ES-I3 (cell line): ENCODE measurements around the gene ZDHHC14.

Source experiments
- H3K36me3 ChIP-seq: 2 replicates; pipeline ENCODE4 v1.6.1; 2013; ENCODE audit warnings: mild to moderate bottlenecking, low read length, control low read depth, moderate library complexity; ENCODE audit not compliant: insufficient read depth
- H3K4me1 ChIP-seq: 2 replicates; pipeline ENCODE4 v1.6.1; 2013; ENCODE audit warnings: mild to moderate bottlenecking, control low read depth, low read length; ENCODE audit not compliant: insufficient read depth
- H3K9ac ChIP-seq: 2 replicates; pipeline ENCODE4 v1.6.1; 2013; ENCODE audit warnings: low read depth, mild to moderate bottlenecking, low read length, moderate library complexity
- H3K9me3 ChIP-seq: 2 replicates; pipeline ENCODE4 v1.6.1; 2013; ENCODE audit warnings: mild to moderate bottlenecking, low read length, moderate library complexity; ENCODE audit not compliant: control insufficient read depth, insufficient read depth

Gene ZDHHC14

DNA sequence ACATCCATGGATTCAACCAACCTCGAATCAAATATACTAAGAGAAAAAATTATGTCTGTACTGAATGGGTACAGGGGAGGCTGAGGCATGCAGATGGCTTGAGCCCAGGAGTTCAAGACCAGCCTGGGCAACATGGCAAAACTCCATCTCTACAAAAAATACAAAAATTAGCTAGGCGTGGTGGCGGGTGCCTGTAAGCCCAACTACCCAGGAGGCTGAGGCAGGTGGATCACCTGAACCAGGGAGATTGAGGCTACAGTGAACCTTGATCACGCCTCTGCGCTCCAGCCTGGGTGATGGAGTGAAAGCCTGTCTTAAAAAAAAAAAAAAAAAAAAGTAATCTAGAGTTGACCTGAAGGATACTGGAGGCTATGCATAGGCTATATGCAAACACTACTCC is 223.0 kb downstream of the ZDHHC14 start:
- no peaks in the 10 kb centered on the region for H3K36me3 ChIP-seq
- H3K9me3 ChIP-seq, result no peaks in the 10 kb centered on the region
- H3K9ac ChIP-seq, result no peak overlapping the region
- peaks cover 13% of the 10 kb centered on the region for H3K4me1 ChIP-seq

DNA sequence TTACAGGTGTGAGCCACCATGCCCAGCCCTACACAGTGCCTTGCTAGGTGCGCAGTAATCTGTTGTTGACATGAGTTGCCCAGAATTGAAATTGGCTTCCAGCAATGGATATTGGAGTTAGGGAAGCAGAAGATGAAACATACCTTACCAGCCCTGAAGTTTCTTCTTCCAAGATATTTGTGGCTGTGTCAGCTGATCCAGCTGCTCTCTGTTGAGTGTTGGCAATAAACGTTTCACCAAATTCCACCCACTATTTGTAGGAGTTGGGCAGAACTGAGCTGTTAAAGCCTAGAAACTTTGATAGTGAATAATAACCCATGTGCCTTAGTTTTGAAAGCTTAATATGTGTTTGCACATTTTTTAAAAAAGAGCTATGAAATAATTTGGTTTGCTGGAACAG is 223.8 kb downstream of the ZDHHC14 start:
- Histone ChIP-seq H3K9me3 (no peaks in the 10 kb centered on the region), H3K9ac (no peak overlapping the region), H3K36me3 (no peaks in the 10 kb centered on the region), H3K4me1 (peaks cover 13% of the 10 kb centered on the region)

DNA sequence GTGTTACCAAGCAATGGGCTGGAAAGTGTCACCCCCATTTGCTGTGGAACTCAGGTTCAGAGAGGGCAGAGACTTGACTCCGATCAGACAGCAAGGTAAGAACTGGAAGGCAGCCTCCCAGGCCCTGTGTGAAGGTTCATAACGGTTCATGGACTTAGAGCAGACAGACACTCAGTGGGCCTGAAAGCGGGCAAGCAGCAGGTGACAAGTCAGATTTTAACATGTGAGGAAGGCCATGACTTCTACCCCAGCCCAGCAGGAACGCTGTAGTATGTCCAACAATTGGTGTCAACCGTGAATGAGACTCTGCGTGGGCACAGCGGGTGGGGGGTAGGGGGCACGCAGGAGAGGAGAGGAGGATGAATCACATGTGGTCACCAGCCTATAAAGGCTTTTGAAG is 224.5 kb downstream of the ZDHHC14 start:
- Histone ChIP-seq H3K9me3 (no peaks in the 10 kb centered on the region), H3K9ac (no peak overlapping the region)

DNA sequence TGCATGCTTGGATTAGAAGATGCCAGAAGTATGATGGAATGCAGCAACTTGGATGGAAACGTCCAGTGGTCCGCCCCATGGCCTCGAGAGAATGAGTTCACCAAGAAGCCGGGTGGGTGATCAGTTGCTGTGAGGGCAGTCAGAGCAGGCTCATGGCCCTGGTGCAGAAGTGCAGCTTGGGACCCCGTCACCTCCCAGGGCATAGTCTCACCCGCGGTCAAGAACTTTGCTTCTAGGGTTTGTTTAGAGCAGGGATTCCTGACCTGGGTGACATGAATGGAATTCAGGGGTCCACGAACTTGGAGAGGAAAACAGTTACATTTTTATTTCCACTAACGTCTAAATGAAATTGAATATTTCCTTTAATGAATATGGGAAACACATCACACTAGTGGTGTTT is 225.5 kb downstream of the ZDHHC14 start:
- H3K9ac ChIP-seq, result no peak overlapping the region
- no peaks in the 10 kb centered on the region for H3K9me3 ChIP-seq
- H3K36me3 ChIP-seq, result no peaks in the 10 kb centered on the region
- peaks cover 13% of the 10 kb centered on the region for H3K4me1 ChIP-seq

More for the DNA sequence above, 224.5 kb downstream of the ZDHHC14 start:
- Histone ChIP-seq H3K36me3 (no peaks in the 10 kb centered on the region), H3K4me1 (peaks cover 13% of the 10 kb centered on the region)

DNA sequence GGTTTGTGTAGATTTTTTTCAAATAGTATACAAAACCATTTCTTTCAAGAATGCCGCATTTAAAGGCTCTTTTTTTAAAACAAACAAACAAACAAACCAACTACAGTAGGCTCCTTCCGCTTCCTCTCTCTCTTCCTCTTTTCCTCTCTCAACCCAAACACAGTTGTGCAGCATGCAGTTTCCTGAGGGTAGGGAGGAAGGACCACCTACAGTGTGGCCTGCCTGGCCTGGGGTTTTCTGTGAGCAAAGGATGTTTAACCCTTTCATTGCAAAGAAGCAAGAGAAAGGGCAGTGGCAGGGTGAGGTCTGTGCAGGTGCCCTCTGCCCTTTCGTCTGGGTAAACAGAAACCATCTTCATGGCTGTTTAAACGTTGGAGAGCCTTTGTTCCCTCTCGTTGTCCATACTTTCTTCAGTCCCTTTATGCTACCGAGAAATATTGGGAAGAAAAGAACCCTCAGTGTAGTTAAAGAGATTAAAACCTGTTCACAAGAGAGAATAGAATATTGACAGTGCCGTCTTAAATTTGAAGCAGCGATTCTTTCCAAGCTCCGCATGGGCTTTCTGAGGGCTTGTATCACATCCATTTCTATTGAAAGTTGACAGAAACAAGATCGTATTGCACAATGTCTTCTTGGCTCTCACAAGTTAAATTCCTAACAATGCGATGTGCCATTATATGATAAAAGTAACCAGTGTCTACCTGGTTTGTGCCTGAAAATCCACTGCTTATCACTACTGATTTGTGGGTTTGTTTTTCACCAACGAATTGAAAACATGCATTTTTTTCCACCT is 226.5 kb downstream of the ZDHHC14 start:
- no peaks in the 10 kb centered on the region for H3K9me3 ChIP-seq
- H3K36me3 ChIP-seq, result no peaks in the 10 kb centered on the region
- H3K9ac ChIP-seq, result no peak overlapping the region
- peaks cover 13% of the 10 kb centered on the region for H3K4me1 ChIP-seq

DNA sequence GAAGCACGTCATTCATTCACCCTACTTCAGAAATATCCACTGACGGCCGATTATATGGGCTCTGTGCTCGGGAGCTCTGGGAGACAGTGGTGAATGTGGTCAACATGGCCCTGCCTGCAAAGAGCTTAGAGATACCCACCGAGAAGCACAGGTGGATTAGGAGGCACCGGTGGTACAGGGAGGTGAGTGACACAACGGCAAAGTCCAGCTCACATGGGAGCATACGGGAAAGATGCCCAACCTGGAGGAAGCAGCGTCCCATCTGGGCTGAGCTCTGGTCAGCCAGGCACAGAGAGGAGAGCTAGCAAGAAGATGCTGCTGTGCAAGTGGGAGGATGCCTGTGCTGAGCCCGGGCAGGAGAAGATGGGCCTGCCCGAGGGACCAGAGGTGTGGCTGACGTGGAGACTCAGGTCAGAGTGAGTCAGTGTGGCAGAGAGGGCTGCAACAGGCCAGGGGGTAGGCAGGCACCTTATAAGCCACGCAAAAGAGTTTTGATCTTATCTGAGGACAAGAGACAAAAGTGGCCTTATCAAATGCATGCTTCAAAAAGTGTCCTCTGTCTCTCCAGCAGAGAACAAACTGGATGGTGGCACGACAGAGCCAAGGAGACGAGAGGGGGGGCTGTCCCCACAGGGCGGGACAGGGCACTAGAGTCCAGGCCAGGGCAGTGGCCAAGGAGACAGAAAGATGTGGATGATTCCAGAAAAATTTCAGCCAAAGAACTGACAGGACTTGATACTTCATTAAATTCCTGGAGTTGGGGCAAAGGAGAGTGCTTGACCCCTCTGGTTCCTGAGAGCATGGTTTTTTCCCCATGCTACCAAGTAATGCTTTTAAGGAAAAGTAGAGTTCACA is 227.5 kb downstream of the ZDHHC14 start:
- H3K36me3 ChIP-seq, result no peaks in the 10 kb centered on the region

DNA sequence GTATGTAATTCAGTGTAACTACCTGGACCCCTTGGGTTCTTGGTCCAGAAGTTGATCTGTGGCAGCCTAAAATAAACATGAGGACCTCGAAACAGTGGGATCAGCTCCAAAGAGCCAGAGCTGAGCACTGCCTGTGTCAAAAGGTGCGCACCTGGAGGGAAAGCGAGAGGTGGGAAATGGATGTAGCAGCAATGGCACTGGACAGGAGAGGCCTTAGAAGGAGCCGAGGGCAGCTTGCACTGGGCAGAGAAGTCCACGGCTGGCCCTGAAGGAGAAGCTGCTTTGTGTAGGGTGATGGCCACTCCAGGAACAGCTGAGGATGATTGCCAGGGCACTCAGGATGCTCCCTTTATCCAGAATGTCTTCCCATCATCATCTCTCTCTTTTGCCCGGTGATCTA is 228.1 kb downstream of the ZDHHC14 start:
- H3K9ac ChIP-seq, result no peak overlapping the region
- no peaks in the 10 kb centered on the region for H3K9me3 ChIP-seq
- peaks cover 13% of the 10 kb centered on the region for H3K4me1 ChIP-seq
- no peaks in the 10 kb centered on the region for H3K36me3 ChIP-seq

More for the DNA sequence above, 227.5 kb downstream of the ZDHHC14 start:
- H3K4me1 ChIP-seq, result peaks cover 13% of the 10 kb centered on the region
- no peak overlapping the region for H3K9ac ChIP-seq
- H3K9me3 ChIP-seq, result no peaks in the 10 kb centered on the region

DNA sequence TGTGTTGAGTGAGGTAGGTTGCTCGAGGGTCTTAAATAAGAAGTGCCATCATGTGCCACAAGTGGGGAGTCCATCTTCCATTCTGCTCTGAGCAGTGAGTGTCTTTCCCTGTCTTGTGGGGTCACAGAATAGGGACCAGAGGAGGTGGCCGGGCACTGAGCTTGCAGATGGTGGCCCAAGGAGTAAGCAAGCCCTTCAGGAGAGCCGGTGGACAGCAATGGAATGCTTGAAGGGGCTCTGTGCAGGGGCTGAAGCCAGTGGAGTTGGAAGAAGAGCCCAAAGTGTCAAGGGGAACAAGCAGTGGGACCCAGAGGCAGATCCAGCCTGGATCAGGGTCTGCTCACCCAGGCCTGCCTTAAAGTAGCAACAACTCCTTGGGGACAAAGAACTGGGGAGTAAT is 228.6 kb downstream of the ZDHHC14 start:
- Histone ChIP-seq H3K9ac (no peak overlapping the region), H3K36me3 (no peaks in the 10 kb centered on the region), H3K4me1 (peaks cover 13% of the 10 kb centered on the region), H3K9me3 (no peaks in the 10 kb centered on the region)

DNA sequence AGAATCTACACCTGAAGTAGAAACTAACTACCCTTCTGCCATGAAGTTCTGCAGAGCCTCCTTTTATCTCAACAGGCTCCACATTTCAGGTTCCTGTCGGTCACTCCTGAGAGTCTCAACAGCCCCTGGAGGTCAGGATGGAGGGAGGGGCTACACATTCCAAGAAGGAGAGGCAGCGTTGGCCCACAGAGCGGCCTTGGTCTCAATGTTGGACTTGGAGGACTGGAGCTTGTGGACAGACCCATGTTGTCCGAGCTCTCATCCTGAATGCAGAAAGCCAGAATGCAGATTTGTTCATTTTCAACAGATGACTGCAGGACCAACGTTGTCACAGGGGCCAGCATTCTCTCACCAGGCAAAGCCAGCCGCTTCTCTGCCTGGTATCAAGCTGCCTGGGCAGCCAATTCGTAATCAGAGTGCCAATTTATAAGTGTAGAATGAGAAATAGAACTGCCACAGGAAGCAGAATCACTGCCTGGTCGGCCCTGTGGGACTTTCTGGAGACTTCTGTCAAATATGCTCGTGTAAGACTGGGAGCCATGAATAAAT is 229.5 kb downstream of the ZDHHC14 start:
- no peaks in the 10 kb centered on the region for H3K9me3 ChIP-seq
- H3K9ac ChIP-seq, result no peak overlapping the region
- H3K4me1 ChIP-seq, result peaks cover 13% of the 10 kb centered on the region
- no peaks in the 10 kb centered on the region for H3K36me3 ChIP-seq

DNA sequence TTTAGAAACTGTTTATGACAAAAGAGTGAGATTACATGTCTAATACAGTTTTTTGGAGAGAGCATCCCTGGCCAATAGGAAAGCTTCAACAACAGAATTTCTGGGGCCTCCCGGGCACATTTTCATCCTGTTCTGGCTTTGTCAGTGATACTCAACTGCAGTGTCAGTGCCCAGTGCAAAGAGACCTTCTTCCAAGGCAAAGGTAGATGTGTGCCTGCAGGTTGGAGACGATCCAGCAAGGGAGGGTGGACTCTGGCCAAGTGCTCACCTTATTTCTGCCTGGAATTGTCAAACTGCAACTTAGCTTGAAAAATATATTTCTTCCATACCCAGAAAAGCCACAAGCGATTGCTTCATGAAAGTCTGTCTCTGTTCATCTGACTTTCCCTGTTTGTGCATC is 230.4 kb downstream of the ZDHHC14 start:
- H3K9ac ChIP-seq, result no peak overlapping the region
- no peaks in the 10 kb centered on the region for H3K36me3 ChIP-seq
- no peaks in the 10 kb centered on the region for H3K9me3 ChIP-seq
- H3K4me1 ChIP-seq, result peaks cover 13% of the 10 kb centered on the region

DNA sequence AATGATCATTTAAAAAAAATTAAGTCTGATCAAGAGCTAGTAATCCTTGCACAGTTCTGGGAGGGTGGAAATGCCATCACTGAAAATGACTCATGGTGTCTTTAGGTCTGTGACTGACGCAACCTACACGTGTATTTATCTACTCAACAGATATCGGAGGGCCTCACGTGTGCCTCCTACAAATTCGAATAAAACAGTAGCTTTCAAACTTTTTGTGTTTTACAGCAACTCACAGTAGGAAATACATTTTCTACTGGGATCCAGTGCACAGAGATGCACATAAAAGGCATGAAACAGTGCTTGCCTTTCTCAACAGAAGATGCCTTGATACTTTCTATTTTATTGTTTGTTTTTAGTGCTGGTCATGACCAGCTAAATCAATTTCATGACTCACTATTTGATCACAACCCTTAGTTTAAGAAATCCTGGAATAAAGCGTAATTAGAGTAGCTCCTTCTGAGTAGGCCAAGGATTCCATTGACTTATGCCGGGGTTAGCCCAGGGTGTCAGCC is 232.1 kb downstream of the ZDHHC14 start:
- H3K9ac ChIP-seq, result no peak overlapping the region
- H3K36me3 ChIP-seq, result no peaks in the 10 kb centered on the region
- no peaks in the 10 kb centered on the region for H3K9me3 ChIP-seq
- peaks cover 2% of the 10 kb centered on the region for H3K4me1 ChIP-seq

DNA sequence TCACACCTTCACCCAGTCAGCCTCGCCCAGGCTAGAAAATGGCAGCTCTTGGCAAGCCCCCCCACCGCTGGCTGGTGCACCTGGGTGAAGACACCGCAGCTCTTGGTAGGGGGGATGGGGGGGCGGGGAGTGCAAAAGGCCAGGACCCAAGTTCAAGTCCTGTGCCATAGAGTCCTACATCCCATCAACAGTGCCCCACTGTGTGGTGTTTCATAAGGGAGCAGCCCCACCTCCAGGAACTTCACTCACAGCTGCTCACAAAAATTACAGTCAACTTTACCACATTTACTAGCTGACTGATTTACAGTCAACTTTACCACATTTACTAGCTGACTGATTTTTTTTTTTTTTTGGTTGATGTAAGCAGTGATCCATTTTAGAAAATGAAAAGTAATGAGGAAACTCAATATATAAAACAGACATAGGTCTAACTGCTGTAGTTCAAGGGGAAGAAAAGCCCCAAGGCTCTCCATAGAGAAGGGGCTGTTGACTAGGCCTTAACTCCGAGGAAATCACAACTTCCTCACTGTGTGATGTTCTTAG is 233.1 kb downstream of the ZDHHC14 start:
- Histone ChIP-seq H3K9ac (no peak overlapping the region), H3K9me3 (no peaks in the 10 kb centered on the region), H3K4me1 (no peaks in the 10 kb centered on the region), H3K36me3 (no peaks in the 10 kb centered on the region)

DNA sequence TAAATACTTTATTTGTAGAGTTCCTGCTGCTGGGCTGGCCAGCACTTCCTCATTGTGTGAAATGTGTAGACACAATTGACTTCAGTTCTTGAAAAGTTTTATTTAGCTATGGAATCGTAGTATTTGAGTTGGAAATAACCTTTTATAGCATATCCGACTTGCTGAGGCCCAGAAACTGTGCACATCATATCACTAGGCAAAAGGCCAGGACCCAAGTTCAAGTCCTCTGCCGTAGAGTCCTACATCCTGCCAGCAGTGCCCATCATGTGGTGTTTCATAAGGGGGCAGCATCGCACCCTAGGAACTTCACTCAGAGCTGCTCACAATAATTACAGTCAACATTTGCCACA is 234.4 kb downstream of the ZDHHC14 start:
- Histone ChIP-seq H3K9ac (no peak overlapping the region), H3K9me3 (peaks cover 4% of the 10 kb centered on the region; the same call in 1 of the 2 replicates), H3K4me1 (no peaks in the 10 kb centered on the region), H3K36me3 (no peaks in the 10 kb centered on the region)

DNA sequence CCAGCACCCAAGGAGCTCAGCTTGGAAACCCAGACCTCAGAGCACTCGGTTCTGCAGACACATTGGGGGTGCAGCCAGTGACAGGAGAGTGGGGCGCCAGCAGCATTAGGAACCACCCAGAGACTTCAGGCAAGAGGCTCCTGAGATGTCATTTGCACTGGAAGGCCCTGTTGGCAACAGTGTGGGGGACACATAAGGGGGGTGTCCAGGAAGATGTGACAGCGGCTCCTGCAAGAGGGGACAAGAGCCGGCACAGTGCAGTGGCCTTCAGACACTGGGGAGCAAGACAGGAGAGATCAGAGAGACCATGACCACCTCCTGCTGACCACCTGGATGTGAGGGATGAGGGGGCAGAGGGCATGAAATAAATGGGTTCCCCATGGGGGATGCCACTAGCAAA is 235.0 kb downstream of the ZDHHC14 start:
- Histone ChIP-seq H3K4me1 (no peaks in the 10 kb centered on the region), H3K9me3 (peaks cover 4% of the 10 kb centered on the region; the same call in 1 of the 2 replicates), H3K9ac (no peak overlapping the region), H3K36me3 (no peaks in the 10 kb centered on the region)
